GM12892 (cell line): ENCODE measurements around the gene MAGI2.

Experiments
- POLR2A ChIP-seq: IDR thresholded peaks from 2 replicates; pipeline ENCODE4 v1.6.1; 2011; ENCODE audit warnings: low read depth, low read length, control low read depth
- POLR2AphosphoS5 ChIP-seq: IDR thresholded peaks from 2 replicates; pipeline ENCODE4 v1.6.1; 2011; ENCODE audit warnings: low read depth, low read length, control low read depth

- TF ChIP-seq POLR2A (no peak), POLR2AphosphoS5 (no peak)
Measured at GRCh38 chr7:79353720-79354468, 99.6 kb downstream of the MAGI2 start.
